Measurements from ENCODE around the gene GLRX. TPM values are rescaled to one million over a fixed set of nuclear protein-coding genes. Genes with fewer than 3 reads are reported as not detected.

Gene GLRX
- total and polyA plus RNA-seq, 2 of the 13 experiments (the other 11 are each of a cell fraction or from before 2014, with no cell fraction given) = 63.8 to 499 TPM

DNA sequence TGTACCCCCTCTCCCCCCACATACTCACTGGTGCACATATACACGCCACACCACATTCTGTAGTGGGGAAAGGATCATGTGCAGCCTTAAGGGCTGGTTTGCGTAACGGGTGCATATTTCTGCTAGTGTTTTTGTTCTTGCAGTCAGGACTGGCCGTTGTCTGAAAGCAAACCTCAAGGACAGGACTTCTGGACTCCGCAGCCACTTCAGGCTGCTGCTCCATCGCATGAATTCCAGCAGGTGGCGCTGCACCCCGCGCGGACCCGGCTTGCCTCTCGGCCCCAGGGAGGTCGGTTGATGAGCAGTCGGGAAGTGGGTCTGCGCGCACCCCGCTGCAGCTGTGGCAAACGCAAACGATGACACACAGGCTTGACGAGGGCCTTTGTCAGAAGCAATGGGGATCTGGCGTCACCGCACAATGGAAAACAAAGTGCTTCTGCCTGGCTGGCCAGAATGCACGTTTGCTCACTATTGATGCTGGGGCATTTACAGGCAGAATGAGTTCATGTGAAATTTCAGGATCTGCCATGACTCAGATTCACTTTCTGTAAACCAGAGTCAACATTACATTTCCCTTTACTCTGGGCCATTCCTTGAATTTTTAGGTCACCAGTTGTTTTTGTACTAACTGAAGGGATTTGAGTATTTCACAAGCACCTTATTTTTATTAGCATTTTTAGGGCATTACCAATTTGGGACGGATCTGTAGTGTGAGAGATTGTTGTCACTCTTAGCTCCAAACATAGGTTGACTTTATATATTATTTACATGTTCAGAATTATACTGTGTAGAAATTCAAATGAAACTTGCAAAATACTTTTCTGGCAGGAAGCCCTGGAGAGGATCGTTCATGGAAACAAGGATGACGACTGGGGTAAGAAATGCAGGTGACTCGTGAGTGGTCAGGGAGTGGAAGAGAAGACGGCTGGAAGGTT, 36.4 kb upstream of the GLRX start (continued):
- peak; percentile 85; the same call in 1 of the 2 replicates for TF ChIP-seq SNAPC2 (CRISPR knock-in tag; IDR thresholded peaks at IDR 0.05)
- TF ChIP-seq, protein P1, sequence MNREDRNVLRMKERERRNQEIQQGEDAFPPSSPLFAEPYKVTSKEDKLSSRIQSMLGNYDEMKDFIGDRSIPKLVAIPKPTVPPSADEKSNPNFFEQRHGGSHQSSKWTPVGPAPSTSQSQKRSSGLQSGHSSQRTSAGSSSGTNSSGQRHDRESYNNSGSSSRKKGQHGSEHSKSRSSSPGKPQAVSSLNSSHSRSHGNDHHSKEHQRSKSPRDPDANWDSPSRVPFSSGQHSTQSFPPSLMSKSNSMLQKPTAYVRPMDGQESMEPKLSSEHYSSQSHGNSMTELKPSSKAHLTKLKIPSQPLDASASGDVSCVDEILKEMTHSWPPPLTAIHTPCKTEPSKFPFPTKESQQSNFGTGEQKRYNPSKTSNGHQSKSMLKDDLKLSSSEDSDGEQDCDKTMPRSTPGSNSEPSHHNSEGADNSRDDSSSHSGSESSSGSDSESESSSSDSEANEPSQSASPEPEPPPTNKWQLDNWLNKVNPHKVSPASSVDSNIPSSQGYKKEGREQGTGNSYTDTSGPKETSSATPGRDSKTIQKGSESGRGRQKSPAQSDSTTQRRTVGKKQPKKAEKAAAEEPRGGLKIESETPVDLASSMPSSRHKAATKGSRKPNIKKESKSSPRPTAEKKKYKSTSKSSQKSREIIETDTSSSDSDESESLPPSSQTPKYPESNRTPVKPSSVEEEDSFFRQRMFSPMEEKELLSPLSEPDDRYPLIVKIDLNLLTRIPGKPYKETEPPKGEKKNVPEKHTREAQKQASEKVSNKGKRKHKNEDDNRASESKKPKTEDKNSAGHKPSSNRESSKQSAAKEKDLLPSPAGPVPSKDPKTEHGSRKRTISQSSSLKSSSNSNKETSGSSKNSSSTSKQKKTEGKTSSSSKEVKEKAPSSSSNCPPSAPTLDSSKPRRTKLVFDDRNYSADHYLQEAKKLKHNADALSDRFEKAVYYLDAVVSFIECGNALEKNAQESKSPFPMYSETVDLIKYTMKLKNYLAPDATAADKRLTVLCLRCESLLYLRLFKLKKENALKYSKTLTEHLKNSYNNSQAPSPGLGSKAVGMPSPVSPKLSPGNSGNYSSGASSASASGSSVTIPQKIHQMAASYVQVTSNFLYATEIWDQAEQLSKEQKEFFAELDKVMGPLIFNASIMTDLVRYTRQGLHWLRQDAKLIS (CRISPR knock-in tag; IDR thresholded peaks at IDR 0.05) = 0 out of 2 replicates have a peak, but pooled peaks have one; percentile 73
- TF ChIP-seq TFAP4 (IDR thresholded peaks at IDR 0.05; ENCODE audit: borderline replicate concordance, low read depth) = peak; percentile 85; the same call in 1 of the 2 replicates
- peak; percentile 69 for TF ChIP-seq THAP11 (CRISPR knock-in tag; IDR thresholded peaks at IDR 0.05)
- 0 out of 2 replicates have a peak, but pooled peaks have one; percentile 73 for TF ChIP-seq ZNF772 (CRISPR knock-in tag; IDR thresholded peaks at IDR 0.05)
- TF ChIP-seq TOPORS (CRISPR knock-in tag; IDR thresholded peaks at IDR 0.05) = 0 out of 2 replicates have a peak, but pooled peaks have one; percentile 73
- peak; percentile 83 for TF ChIP-seq SRY (CRISPR knock-in tag; IDR thresholded peaks at IDR 0.05)
- TF ChIP-seq PLRG1 (conservative IDR thresholded peaks at IDR 0.05) = no peak
- no peak for TF ChIP-seq ZEB1 (IDR thresholded peaks at IDR 0.05; ENCODE audit: insufficient replicate concordance, low read depth)
- TF ChIP-seq ZNF263 (CRISPR knock-in tag; IDR thresholded peaks at IDR 0.05) = peak; percentile 41; the same call in 1 of the 2 replicates
- peak; percentile 80 for TF ChIP-seq CBFB (CRISPR knock-in tag; IDR thresholded peaks at IDR 0.05)
- peak; percentile 91 for TF ChIP-seq CREB1 (IDR thresholded peaks at IDR 0.05)
- peak; percentile 83 for TF ChIP-seq CREB1 (CRISPR knock-in tag; IDR thresholded peaks at IDR 0.05)
- peak; percentile 18; the same call in 1 of the 2 replicates for TF ChIP-seq FOSL1 (CRISPR knock-in tag; IDR thresholded peaks at IDR 0.05; ENCODE audit: borderline replicate concordance)
- TF ChIP-seq ZNF709 (CRISPR knock-in tag; IDR thresholded peaks at IDR 0.05) = no peak
- TF ChIP-seq LCORL (IDR thresholded peaks at IDR 0.05) = 0 out of 2 replicates have a peak, but pooled peaks have one; percentile 12
- peak; percentile 95 for TF ChIP-seq LCORL (CRISPR knock-in tag; IDR thresholded peaks at IDR 0.05)
- peak; percentile 87; the same call in 1 of the 2 replicates for TF ChIP-seq DNMT1 (CRISPR knock-in tag; IDR thresholded peaks at IDR 0.05)
- TF ChIP-seq SUZ12 (IDR thresholded peaks at IDR 0.05; ENCODE audit: low read depth, low read length) = no peak
- TF ChIP-seq ZNF205 (CRISPR knock-in tag; IDR thresholded peaks at IDR 0.05) = peak; percentile 60; the same call in 1 of the 2 replicates
- TF ChIP-seq, protein P2, sequence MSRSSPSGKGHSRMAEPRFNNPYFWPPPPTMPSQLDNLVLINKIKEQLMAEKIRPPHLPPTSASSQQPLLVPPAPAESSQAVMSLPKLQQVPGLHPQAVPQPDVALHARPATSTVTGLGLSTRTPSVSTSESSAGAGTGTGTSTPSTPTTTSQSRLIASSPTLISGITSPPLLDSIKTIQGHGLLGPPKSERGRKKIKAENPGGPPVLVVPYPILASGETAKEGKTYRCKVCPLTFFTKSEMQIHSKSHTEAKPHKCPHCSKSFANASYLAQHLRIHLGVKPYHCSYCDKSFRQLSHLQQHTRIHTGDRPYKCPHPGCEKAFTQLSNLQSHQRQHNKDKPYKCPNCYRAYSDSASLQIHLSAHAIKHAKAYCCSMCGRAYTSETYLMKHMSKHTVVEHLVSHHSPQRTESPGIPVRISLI (CRISPR knock-in tag; IDR thresholded peaks at IDR 0.05; ENCODE audit: borderline replicate concordance) = peak; percentile 70; the same call in 1 of the 2 replicates
- TF ChIP-seq MED1 (CRISPR knock-in tag; IDR thresholded peaks at IDR 0.05) = peak; percentile 98
- TF ChIP-seq ZNF24 (IDR thresholded peaks at IDR 0.05) = 0 out of 2 replicates have a peak, but pooled peaks have one; percentile 33
- TF ChIP-seq TGIF2 (CRISPR knock-in tag; IDR thresholded peaks at IDR 0.05) = peak; percentile 76
- 0 out of 2 replicates have a peak, but pooled peaks have one; percentile 43 for TF ChIP-seq ZNF776 (CRISPR knock-in tag; IDR thresholded peaks at IDR 0.05)
- peak; percentile 67; the same call in 1 of the 2 replicates for TF ChIP-seq YEATS2 (CRISPR knock-in tag; IDR thresholded peaks at IDR 0.05; ENCODE audit: borderline replicate concordance)

Measured in HepG2 (cell line).